ENCODE data around the gene TRIM3.

The TRIM3 gene

GRCh38 chr11:6437993-6438392 is 35.7 kb downstream of the TRIM3 start:
- no peak for DNase-seq (ENCODE audit: low spot score)

- no peak for DNase-seq (ENCODE audit: low spot score)
Measured at GRCh38 chr11:6437423-6437822, 36.3 kb downstream of the TRIM3 start.

- DNase-seq (ENCODE audit: low spot score), result peak; percentile 9
Measured at GRCh38 chr11:6433998-6434660, 39.6 kb downstream of the TRIM3 start.

- DNase-seq (ENCODE audit: low spot score), result no peak
Measured at GRCh38 chr11:6431861-6432260, 41.9 kb downstream of the TRIM3 start.

- no peak for DNase-seq (ENCODE audit: low spot score)
Measured at GRCh38 chr11:6427516-6427915, 46.2 kb downstream of the TRIM3 start.

- DNase-seq (ENCODE audit: low spot score), result no peak
Measured at GRCh38 chr11:6420677-6421076, 53.1 kb downstream of the TRIM3 start.

- DNase-seq (ENCODE audit: low spot score), result peak; percentile 31
Measured at GRCh38 chr11:6419009-6419631, 54.6 kb downstream of the TRIM3 start, which contains the start of gene APBB1. Gene APBB1, minus strand, starts transcription at chr11:6419094. Its CDS starts 7,747 bp downstream, at chr11:6411347.

- DNase-seq (ENCODE audit: low spot score), result no peak
Measured at GRCh38 chr11:6418557-6419008, 55.2 kb downstream of the TRIM3 start.

GRCh38 chr11:6417907-6418556 is 55.7 kb downstream of the TRIM3 start:
- no peak for DNase-seq (ENCODE audit: low spot score)

- no peak for DNase-seq (ENCODE audit: low spot score)
Measured at GRCh38 chr11:6415797-6416196, 57.9 kb downstream of the TRIM3 start.

- DNase-seq (ENCODE audit: low spot score), result no peak
Measured at GRCh38 chr11:6414874-6415328, 58.8 kb downstream of the TRIM3 start.

GRCh38 chr11:6413791-6414201 is 59.9 kb downstream of the TRIM3 start:
- no peak for DNase-seq (ENCODE audit: low spot score)

GRCh38 chr11:6411594-6412031 is 62.1 kb downstream of the TRIM3 start:
- DNase-seq (ENCODE audit: low spot score), result no peak

- DNase-seq (ENCODE audit: low spot score), result no peak
Measured at GRCh38 chr11:6410695-6411430, 62.9 kb downstream of the TRIM3 start.

GRCh38 chr11:6406370-6406769 is 67.4 kb downstream of the TRIM3 start:
- DNase-seq (ENCODE audit: low spot score), result no peak

- DNase-seq (ENCODE audit: low spot score), result no peak
Measured at GRCh38 chr11:6405846-6406245, 67.9 kb downstream of the TRIM3 start.

- DNase-seq (ENCODE audit: low spot score), result no peak
Measured at GRCh38 chr11:6405052-6405667, 68.6 kb downstream of the TRIM3 start.

GRCh38 chr11:6404342-6405051 is 69.2 kb downstream of the TRIM3 start:
- DNase-seq (ENCODE audit: low spot score), result no peak

GRCh38 chr11:6403539-6403938 is 70.2 kb downstream of the TRIM3 start:
- DNase-seq (ENCODE audit: low spot score), result no peak

- peak; percentile 66 for DNase-seq (ENCODE audit: low spot score)
Measured at GRCh38 chr11:6402561-6402981, 71.2 kb downstream of the TRIM3 start.

GRCh38 chr11:6402061-6402470 is 71.7 kb downstream of the TRIM3 start:
- DNase-seq (ENCODE audit: low spot score), result no peak

Data from NAMALWA (cell line).